AG04449 (cell line): Measurements from ENCODE around the gene WNT4.

Source experiments
- CTCF ChIA-PET: fragments of 350-600 bp; formaldehyde crosslinking; extraction: SDS; loops from one replicate; lab custom pipeline; 2021; ENCODE audit warnings: antibody characterized with exemption; lab: Yijun Ruan, JAX
- POLR2A ChIA-PET: fragments of 400-600, 350-600 bp; formaldehyde crosslinking; extraction: SDS; loops from one replicate; lab custom pipeline; 2020; ENCODE audit warnings: antibody characterized with exemption, inconsistent platforms; lab: Yijun Ruan, JAX
- DNase-seq: peaks from one replicate; pipeline ENCODE4 v3.0.0-alpha.2; 2010; ENCODE audit warnings: low read depth, low spot score
- H3K4me3 ChIP-seq: 2 replicates; pipeline ENCODE4 v1.5.1; 2011; ENCODE audit warnings: low read depth, mild to moderate bottlenecking, control low read depth, low read length
- CTCF ChIP-seq: IDR thresholded peaks from one replicate; pipeline ENCODE4 v1.5.1; 2011; ENCODE audit warnings: mild to moderate bottlenecking, moderate library complexity, low read length, control low read depth, inconsistent platforms; ENCODE audit not compliant: insufficient read depth; ENCODE audit errors: missing control alignments

The WNT4 gene

DNA sequence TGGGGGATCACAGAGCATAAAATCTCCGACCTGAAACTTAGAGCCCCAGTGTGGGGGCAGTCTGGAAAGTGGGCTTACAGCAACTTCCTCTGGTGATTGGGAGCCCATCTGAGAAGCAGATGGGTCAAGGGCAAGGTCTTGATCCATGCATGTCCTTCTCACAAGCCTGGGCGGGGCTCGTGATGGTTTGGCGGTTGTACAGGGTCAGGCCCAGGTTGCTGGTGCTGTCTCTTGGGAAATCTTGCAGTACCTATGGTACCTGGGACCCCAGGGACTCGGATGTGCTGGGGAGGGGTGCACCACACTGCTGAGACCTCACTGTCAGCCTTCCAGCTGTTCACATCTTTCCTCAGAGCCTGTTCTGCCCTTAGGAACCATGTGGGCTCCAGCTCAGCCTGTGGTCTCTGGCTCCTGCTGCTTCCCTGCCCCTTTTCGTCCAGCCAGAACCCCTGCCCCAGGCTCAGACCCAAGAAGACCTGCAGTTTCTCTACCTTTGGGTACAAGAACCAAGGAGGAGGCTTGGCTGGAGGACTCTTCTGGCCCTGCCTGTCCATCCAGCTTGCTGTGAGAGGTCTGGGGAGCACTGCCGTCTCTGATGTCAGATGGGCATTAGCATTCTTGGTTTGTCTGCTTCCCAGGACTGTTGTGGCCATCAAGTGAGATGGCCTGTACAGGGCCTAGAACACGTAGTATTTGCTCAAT is 24.5 kb downstream of the WNT4 start:
- DNase-seq, result no peak
- ChIA-PET CTCF (interaction anchor here (1.3 to 2.1 kb wide), 3 partner anchors 10 to 298 kb away, joined by 5 to 8 read pairs (median 6); no protein-coding TSS in a partner anchor), POLR2A (no interaction called here)
- TF ChIP-seq CTCF, result no peak
- no peak overlapping the region for H3K4me3 ChIP-seq

DNA sequence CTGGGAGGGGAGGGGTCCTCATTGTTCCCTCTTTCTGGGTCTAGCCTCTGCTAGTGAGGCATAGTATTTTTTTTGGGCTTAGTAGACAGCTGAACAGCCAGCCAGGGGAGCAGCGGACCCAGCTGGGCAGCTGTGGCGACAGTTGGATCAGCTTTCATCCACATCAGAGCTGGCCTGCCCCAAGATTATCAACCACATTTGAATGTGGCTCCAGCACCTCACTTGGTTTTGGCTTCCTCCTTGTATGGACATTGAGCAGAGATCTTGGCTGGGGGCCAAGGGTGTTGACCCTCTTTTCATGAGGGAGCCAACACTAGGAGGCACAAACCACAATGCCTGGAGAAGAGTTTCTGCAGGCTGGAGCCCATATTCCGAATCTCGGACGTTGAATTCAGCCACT is 25.0 kb downstream of the WNT4 start:
- DNase-seq, result no peak
- TF ChIP-seq CTCF, result no peak
- ChIA-PET CTCF (interaction anchor here (1.3 to 2.1 kb wide), 3 partner anchors 9 to 299 kb away, joined by 5 to 8 read pairs (median 6); no protein-coding TSS in a partner anchor), POLR2A (no interaction called here)
- H3K4me3 ChIP-seq, result no peak overlapping the region

- no peak for DNase-seq
- POLR2A ChIA-PET, result no interaction called here
- no peak overlapping the region for H3K4me3 ChIP-seq
- TF ChIP-seq CTCF, result no peak
- CTCF ChIA-PET, result interaction anchor here (1.3 to 2.1 kb wide), 3 partner anchors 9 to 299 kb away, joined by 5 to 8 read pairs (median 6); no protein-coding TSS in a partner anchor
Observed at GRCh38 chr1:22117238-22117637, 25.7 kb downstream of the WNT4 start.

GRCh38 chr1:22115286-22115685 is 27.6 kb downstream of the WNT4 start:
- POLR2A ChIA-PET, result no interaction called here
- no peak overlapping the region for H3K4me3 ChIP-seq
- CTCF ChIA-PET, result interaction anchor here (1.1 to 2.8 kb wide), 3 partner anchors 10 to 301 kb away, joined by 3 to 20 read pairs (median 10); no protein-coding TSS in a partner anchor
- TF ChIP-seq CTCF, result no peak
- DNase-seq, result no peak

- no peak overlapping the region for H3K4me3 ChIP-seq
- ChIA-PET POLR2A (no interaction called here), CTCF (interaction anchor here (1.0 to 2.8 kb wide), 4 partner anchors 9 to 302 kb away, joined by 3 to 20 read pairs (median 6); no protein-coding TSS in a partner anchor)
- no peak for DNase-seq
- TF ChIP-seq CTCF, result no peak
Observed at GRCh38 chr1:22114083-22115012, 28.5 kb downstream of the WNT4 start.
